ENCODE results near the gene MRGPRG. TPM values are rescaled to one million over a fixed set of nuclear protein-coding genes. Genes with fewer than 3 reads are reported as not detected.

The MRGPRG gene
- total and polyA plus RNA-seq, 2 of the 4 experiments (the other 2 are of a cell fraction) = not detected

GRCh38 chr11:3195251-3196160 lies 23.1 kb downstream of the MRGPRG start:
- no peak overlapping the region for H3K9ac ChIP-seq (ENCODE audit: low read depth, low read length)
- H2AK5ac ChIP-seq (ENCODE audit: low read depth, low read length) = no peak overlapping the region; the same call in 1 of the 2 replicates
- no peaks in the 10 kb centered on the region for H3K4me1 ChIP-seq (ENCODE audit: control insufficient read depth, insufficient read depth, low read length)
- peaks cover 57% of the 10 kb centered on the region for H3K27me3 ChIP-seq (ENCODE audit: control insufficient read depth, insufficient read depth, low read length)
- H3K14ac ChIP-seq (replicated peaks; ENCODE audit: low read depth, low read length) = no peak overlapping the region
- in situ Hi-C loops (cut with MboI; ENCODE audit: low sequenced_read_pairs) = no loop called here
- H2BK120ac ChIP-seq (ENCODE audit: low read depth, low read length) = no peak overlapping the region
- 78% methylated on average over 5 of the region's 22 CpGs; no CpG with 5 or more reads in 1 of the 2 experiments for WGBS, 2 experiments (ENCODE audit: extremely low coverage in 2 of 2, insufficient read length in 1 of 2)
- no peak overlapping the region for H2AK9ac ChIP-seq (replicated peaks; ENCODE audit: low read depth, low read length, poor library complexity)
- H2AFZ ChIP-seq (replicated peaks; ENCODE audit: low read length, poor library complexity) = no peak overlapping the region
- no peaks in the 10 kb centered on the region for H4K20me1 ChIP-seq (ENCODE audit: insufficient read depth, low read length)
- no peak overlapping the region for H3K23ac ChIP-seq (ENCODE audit: low read depth, low read length)
- no peaks in the 10 kb centered on the region for H3K36me3 ChIP-seq (ENCODE audit: control insufficient read depth, insufficient read depth, low read length)
- no peak overlapping the region for H3K56ac ChIP-seq (ENCODE audit: extremely low read depth, insufficient read depth, low read length)
- peak; percentile 51 for TF ChIP-seq CTCF (conservative IDR thresholded peaks at IDR 0.05; ENCODE audit: low read depth, low read length)
- TF ChIP-seq SMC3 (IDR thresholded peaks at IDR 0.05; ENCODE audit: low read depth, low read length) = peak; percentile 40
- no peak for TF ChIP-seq CEBPB (IDR thresholded peaks at IDR 0.05; ENCODE audit: low read depth, low read length)
- peak; percentile 53 for TF ChIP-seq RAD21 (IDR thresholded peaks at IDR 0.05; ENCODE audit: low read length)
- TF ChIP-seq MXI1 (IDR thresholded peaks at IDR 0.05; ENCODE audit: borderline replicate concordance, low read depth, low read length) = no peak
- TF ChIP-seq RFX5 (IDR thresholded peaks at IDR 0.05; ENCODE audit: low read depth, low read length) = no peak
- peak; percentile 79; the same call in 1 of the 2 replicates for TF ChIP-seq BHLHE40 (IDR thresholded peaks at IDR 0.05; ENCODE audit: low read depth, low read length)
- TF ChIP-seq POLR2A (IDR thresholded peaks at IDR 0.05; ENCODE audit: low read depth, low read length) = no peak
- ChIA-PET POLR2A (ENCODE audit: unreplicated experiment) (no interaction called here), CTCF (interaction anchor here (0.6 to 1.2 kb wide), 2 partner anchors 12 to 26 kb away, joined by 5 read pairs; no protein-coding TSS in a partner anchor)
- H3K4ac ChIP-seq (ENCODE audit: low read depth, low read length) = no peak overlapping the region
- no peaks in the 10 kb centered on the region for H3K79me1 ChIP-seq (ENCODE audit: low read depth in 1 of 2, low read length in 2 of 2)
- H3K27ac ChIP-seq (ENCODE audit: insufficient read depth, low read length) = no peak overlapping the region
- H2BK5ac ChIP-seq (ENCODE audit: low read depth, low read length, poor library complexity, severe bottlenecking) = no peak overlapping the region
- intact Hi-C loops (cut with micrococcal nuclease) = no loop called here
- no peak overlapping the region for H2BK20ac ChIP-seq (ENCODE audit: low read depth, low read length)
- no peak overlapping the region for H4K91ac ChIP-seq (ENCODE audit: insufficient read depth, low read depth, low read length)
- H3K4me3 ChIP-seq (ENCODE audit: insufficient read depth, low read depth, low read length) = no peak overlapping the region
- H3K4me2 ChIP-seq (ENCODE audit: low read depth, low read length) = no peak overlapping the region
- no peak overlapping the region for H4K8ac ChIP-seq (ENCODE audit: low read depth in 2 of 2, low read length in 2 of 2)
- ATAC-seq (ENCODE audit: low read depth) (peak; percentile 73), DNase-seq (peak; percentile 14)
- H3K9me1 ChIP-seq (ENCODE audit: insufficient read depth, low read length) = no peaks in the 10 kb centered on the region
- no peak overlapping the region for H3K18ac ChIP-seq (ENCODE audit: low read depth, low read length)
- no TSS peak for BruUV-seq (replicated peaks)
- H2BK15ac ChIP-seq (ENCODE audit: low read depth, low read length) = no peak overlapping the region
- dilution Hi-C loops (cut with HindIII; ENCODE audit: low sequenced_read_pairs, unreplicated experiment) = no loop called here
- H4K5ac ChIP-seq (ENCODE audit: low read depth, low read length) = no peak overlapping the region
- no peaks in the 10 kb centered on the region for H3K9me3 ChIP-seq (ENCODE audit: control insufficient read depth, insufficient read depth, low read length)

Data from IMR-90 (cell line).